Urothelium cell line (cell line): ENCODE measurements around the gene EFHD2.
"Not testable (repeated sequence)": the region's sequence is repeated elsewhere in the genome, so short reads cannot be mapped to it uniquely, and the experiment has no call there.

Experiments
- DNase-seq: peaks from one replicate; pipeline ENCODE4 v3.0.0; 2011; ENCODE audit warnings: low spot score, mixed read lengths
- FAIRE-seq: peaks from 2 replicates; lab custom pipeline; 2011; peaks lifted over from hg19 to GRCh38; lab: Jason Lieb, UNC

Gene EFHD2

DNA sequence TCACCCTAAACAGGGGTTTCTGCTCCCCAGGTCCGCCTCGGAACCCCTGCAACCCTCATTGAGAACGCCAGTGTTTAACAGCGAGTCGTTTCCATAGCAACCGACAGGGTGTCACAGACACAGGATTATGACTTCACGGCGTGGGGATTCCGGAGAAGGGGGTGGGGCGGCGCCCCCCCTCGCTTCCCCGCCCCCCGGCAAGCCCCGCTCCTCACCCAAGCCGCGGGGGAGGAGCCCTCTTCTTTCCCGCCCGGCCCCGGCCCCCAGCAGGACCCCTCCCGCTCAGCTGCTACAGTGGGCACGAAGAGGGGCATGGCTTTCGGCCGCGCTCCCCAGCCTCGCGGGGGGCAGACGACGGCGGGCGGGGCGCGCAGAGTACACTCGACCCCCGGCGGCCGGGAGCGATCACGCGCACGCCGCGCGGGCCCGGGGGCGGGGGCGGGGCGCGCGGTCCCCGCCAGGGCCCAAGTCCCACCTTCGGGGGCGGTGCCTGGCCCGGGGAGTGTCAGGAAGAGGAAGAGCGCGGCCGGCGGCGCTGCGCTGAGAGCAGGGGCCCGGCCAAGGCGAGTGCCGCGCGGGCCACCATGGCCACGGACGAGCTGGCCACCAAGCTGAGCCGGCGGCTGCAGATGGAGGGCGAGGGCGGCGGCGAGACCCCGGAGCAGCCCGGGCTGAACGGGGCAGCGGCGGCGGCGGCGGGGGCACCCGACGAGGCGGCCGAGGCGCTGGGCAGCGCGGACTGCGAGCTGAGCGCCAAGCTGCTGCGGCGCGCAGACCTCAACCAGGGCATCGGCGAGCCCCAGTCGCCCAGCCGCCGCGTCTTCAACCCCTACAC is at the start of gene EFHD2:
TSS of gene EFHD2 (plus strand) at position 501 of the 835 bp plus-strand sequence. CDS start at position 585, 84 bp downstream.
- DNase-seq: peak; percentile 95
- no peak for FAIRE-seq

GRCh38 chr1:15360700-15361099 is 49.0 kb upstream of the EFHD2 start:
- no peak for FAIRE-seq

GRCh38 chr1:15362096-15362736 is 47.5 kb upstream of the EFHD2 start:
- FAIRE-seq (no peak), DNase-seq (no peak)

More at GRCh38 chr1:15360700-15361099, 49.0 kb upstream of the EFHD2 start:
- DNase-seq: no peak

- DNase-seq (no peak), FAIRE-seq (no peak)
Observed at GRCh38 chr1:15362737-15363128, 47.0 kb upstream of the EFHD2 start.

- DNase-seq (peak; percentile 11), FAIRE-seq (no peak)
Observed at GRCh38 chr1:15364740-15365139, 44.9 kb upstream of the EFHD2 start.

DNA sequence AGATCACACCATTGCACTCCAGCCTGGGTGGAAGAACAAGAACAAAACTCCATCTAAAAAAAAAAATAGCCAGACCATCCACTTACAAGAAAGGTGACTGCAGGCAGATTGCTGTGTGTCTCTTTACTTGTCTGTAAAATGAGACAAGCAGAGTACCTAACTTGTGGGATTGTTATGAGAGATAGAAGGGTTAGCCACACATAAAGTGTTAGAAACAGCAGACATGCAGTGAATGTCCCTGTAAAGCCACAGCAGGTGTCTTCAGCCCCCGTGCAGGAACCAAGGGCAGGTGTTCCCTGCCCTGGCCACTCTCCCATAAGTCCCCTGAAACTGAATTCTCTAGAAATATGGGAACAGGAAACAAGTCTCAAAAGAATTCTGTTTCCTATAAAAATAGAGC is 40.8 kb upstream of the EFHD2 start:
- FAIRE-seq (no peak), DNase-seq (no peak)

DNA sequence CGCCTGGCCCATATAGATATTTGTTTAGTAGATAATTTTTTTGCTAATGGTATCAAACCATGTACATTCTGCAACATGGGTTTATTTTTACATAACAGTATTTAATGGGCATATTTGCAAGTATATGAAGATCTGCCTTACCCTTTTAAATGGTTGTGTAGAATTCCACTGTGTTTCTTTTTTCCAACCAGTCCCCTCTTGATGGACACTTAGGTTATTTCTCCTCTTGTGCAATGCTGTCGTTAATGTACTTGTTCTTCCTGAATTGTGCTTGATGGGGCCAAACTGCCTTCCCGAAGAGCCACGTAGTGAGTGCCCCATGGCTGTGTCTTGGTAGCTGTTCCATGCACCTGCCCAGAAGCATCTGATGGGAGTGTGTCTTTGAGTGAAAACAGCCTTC is 39.4 kb upstream of the EFHD2 start:
- no peak for FAIRE-seq
- DNase-seq: no peak

GRCh38 chr1:15370781-15371520 is 38.7 kb upstream of the EFHD2 start:
- FAIRE-seq: no peak

DNA sequence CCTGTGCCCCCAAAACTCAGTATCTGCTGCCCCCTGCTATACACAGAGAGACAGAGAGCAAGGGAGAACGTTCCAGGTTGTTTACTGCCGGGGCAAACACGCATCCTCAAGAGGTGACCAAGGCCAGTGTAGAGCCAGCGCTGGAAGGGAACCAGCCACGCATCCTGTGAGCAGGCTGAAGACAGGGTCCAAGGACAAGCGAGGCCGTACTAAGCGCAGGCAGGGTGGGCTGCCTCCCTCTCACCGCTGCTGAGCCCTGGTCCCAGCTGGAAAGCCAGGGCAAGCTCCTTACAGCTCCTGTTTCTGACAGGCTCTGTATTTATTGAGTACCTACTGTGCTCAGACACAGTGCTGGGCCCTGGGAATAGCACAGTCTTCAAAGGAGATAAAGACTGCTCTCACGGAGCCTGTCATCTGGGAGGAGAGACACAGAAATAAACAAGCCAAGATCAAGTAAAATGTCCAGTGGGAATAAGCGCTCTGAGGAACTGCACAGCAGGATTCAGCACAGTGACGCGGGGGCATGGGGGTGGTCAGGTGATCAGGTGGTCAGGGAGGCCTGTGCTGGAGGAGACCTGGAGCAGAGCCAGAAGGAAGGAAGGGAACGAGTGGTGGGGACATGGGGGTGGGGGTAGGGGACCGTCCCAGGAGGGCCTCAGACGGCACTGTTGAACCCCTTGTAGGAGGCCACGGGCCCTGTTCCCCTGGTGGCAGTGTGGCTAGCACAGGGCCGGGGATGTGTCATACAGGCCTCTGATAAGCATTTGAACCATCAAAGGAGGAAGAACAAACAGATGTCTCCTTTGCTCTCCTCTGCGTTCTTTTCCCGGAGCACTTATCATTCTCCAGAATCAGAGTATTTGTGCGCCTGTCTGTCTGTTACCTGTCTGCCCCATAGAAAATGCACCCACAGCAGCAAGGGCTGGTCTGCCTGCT is 37.8 kb upstream of the EFHD2 start:
- no peak for FAIRE-seq
- DNase-seq: no peak

More at GRCh38 chr1:15370781-15371520, 38.7 kb upstream of the EFHD2 start:
- no peak for DNase-seq

DNA sequence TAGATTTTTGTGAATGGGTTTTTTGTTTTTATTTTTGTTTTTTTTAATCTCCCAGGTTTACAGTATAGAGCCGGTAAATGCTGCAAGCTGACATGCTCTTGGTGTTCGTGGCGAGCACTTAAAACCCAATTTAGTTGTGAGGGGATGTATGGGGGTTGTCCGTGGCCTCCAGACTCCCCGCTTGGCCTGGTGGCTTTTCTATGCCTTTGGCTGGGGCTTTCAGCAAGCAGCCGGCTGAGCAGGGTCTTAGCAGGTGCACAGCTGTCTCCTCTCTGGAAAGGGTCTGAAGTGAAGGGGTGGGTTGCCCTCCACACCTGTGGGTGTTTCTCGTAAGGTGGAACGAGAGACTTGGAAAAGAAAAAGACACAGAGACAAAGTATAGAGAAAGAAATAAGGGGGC is 31.0 kb upstream of the EFHD2 start:
- FAIRE-seq (no peak), DNase-seq (no peak)

GRCh38 chr1:15379151-15379550 is 30.5 kb upstream of the EFHD2 start:
- not testable (repeated sequence) for DNase-seq, FAIRE-seq

DNA sequence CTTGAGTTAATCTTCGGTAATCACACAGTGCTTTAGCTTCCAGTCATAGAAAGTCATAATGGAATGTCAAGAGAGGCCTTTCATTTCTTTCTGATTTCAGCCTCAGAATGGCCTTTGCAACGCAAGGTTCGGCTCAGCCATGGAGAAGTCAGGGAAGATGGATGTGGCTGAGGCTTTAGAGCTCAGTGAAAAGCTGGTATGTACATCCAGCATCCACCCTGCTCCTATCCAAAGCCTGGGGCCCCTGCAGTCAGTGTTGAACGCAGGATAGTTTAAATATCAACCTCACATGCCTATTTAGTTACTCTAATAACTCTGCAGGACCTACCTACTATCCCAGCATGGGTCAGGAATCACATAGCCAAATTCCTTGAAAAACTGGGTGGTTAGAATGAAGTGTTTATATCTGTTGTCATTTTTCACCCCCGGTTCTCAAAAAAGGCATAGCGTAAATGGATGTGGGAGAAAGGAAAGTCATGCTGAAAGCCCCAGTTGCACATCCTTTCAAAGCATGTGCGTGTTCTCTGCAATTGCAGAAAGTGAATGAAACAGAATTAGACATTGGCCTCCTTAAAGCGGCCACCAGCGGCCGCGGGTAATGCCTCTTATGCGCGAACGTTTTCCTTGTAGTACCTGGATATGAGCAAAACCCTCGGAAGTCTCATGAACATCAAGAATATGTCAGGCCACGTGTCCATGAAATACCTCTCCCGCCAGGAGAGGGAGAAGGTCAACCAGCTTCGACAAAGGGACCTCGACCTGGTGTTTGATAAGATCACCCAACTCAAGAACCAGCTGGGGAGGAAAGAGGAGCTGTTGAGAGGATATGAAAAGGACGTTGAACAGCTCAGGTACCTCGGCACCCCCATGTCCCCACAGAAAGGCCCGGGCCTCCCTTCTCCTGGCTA is 28.8 kb upstream of the EFHD2 start:
- FAIRE-seq: no peak
- no peak for DNase-seq

DNA sequence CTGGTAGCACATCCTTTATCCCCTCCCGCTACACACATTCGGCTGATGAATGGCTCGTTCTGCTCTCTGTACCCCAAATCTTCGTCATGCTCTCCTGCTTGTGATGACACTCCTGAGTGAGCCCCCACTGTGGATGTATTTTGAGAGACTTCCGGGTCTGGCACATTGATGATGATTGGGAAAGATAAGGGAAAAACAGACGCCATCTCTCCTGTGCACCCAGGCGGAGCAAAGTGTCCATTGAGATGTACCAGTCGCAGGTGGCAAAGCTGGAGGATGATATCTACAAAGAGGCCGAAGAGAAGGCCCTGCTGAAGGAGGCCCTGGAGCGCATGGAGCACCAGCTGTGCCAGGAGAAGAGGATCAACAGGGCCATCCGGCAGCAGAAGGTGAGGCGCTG is 27.9 kb upstream of the EFHD2 start:
- DNase-seq (no peak), FAIRE-seq (no peak)

DNA sequence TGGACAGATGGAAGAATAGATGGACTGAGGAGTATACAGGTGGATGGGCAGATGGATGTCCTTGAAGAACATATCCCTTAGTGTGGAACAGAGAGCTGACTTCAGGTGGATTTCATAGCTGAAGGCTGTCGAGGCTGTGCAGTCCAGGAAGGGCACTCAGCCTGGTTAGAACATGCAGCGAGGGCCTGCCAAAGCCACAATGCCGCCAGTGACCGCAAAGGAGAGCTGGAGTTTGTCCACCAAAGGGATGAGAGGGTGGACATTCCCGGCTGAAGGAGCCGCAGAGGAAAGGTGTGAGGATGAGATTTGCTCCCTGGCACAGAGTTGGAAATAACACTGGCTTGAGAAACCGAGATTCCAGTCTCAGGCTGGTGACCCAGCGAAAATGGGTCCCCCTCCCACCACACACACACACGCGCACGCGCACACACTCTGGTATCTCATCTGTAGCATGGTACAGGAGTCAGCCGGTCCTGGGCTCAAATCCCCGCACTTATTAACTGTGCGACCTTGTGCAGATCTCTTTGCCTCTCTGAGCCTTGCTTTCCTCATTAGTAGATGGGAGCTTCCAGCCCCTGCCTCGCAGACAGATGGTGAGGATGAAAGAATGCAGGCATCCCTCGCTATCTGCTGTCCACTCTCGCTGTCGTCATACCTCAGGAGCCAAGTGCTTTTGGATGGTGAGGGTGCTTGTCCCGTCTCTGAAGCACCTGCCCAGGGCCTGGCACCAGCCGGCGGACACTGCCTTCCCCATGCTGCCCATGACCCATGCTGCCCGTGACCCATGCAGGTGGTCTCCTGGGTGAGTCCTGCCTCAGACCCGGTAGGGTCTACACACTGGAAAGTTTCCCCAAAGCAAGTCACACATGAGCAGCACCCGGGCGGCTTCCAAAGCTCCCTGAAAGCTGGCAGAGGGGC is 26.8 kb upstream of the EFHD2 start:
- no peak for DNase-seq
- no peak for FAIRE-seq

- FAIRE-seq (no peak), DNase-seq (no peak)
Observed at GRCh38 chr1:15383810-15384209, 25.9 kb upstream of the EFHD2 start.

- DNase-seq: no peak
- FAIRE-seq: no peak
Observed at GRCh38 chr1:15384301-15384901, 25.3 kb upstream of the EFHD2 start.

GRCh38 chr1:15385420-15385819 is 24.3 kb upstream of the EFHD2 start:
- no peak for DNase-seq
- FAIRE-seq: no peak

DNA sequence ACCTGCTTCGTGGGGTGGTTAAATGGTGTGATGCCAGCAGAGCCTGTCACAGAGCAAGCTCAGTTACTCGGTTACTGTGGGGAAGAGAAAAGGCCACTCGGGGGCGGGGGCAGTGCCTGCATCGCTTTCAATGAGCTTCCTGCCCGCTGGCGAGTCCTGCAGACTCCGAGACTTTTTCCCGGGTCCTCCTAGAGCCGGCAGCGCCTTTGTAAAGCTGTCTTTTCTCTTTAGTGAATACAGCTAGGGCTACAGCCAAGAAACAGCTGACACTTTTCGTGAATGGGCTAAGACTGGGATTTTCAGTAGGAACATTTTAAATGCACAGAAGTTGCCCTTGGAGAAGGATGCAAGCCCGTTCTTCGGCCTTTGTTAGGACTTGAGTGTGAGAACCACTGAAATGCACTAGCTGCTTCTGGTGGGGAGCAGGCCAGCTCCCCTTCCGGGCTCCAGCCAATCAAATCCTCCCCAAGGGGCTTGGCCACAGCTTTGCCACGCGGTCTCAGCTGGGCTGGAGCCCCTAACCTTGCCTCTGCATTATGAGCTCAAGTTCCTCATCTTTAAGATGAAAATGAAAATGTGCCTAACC is 23.4 kb upstream of the EFHD2 start:
- FAIRE-seq (no peak), DNase-seq (no peak)
